HEK293 (cell line): ENCODE results near the gene CCDC43.
"Not testable (repeated sequence)": the region's sequence is repeated elsewhere in the genome, so short reads cannot be mapped to it uniquely, and the experiment has no call there.

ENCODE experiments used
- CTCF ChIA-PET: fragments of 350-600 bp; formaldehyde crosslinking; extraction: SDS; loops from one replicate; lab custom pipeline; 2021; ENCODE audit warnings: antibody characterized with exemption; lab: Yijun Ruan, JAX
- POLR2A ChIA-PET: fragments of 300-600 bp; formaldehyde crosslinking; extraction: SDS; loops from one replicate; lab custom pipeline; 2020; ENCODE audit warnings: antibody characterized with exemption, inconsistent platforms; lab: Yijun Ruan, JAX
- H3K27ac ChIP-seq: fragments of 200-500 bp; sonication (Bioruptor generic); 2 replicates; pipeline ENCODE4 v1.5.1; 2014; ENCODE audit warnings: low read depth, low read length, control low read depth, inconsistent platforms; ENCODE audit errors: extremely low read depth
- H3K36me3 ChIP-seq, 2 experiments: fragments of 200-500 bp in 1 of 2; sonication (Bioruptor generic) in 1 of 2; 1 replicate in 1 of 2; 2 replicates in 1 of 2; pipeline ENCODE4 v1.5.1; 2014 to 2017; ENCODE audit warnings: inconsistent platforms in 2 of 2, low read length in 2 of 2; ENCODE audit not compliant: control insufficient read depth in 2 of 2, insufficient read depth in 1 of 2
- H3K4me1 ChIP-seq: fragments of 200-500 bp; sonication (Bioruptor generic); 2 replicates; pipeline ENCODE4 v1.5.1; 2014; ENCODE audit warnings: mild to moderate bottlenecking, low read length, inconsistent platforms; ENCODE audit not compliant: control insufficient read depth, insufficient read depth
- H3K4me3 ChIP-seq: 2 replicates; pipeline ENCODE4 v1.5.1; 2011; ENCODE audit warnings: low read depth, mild to moderate bottlenecking, control low read depth, low read length, moderate library complexity
- H3K9me3 ChIP-seq: fragments of 200-500 bp; sonication (Bioruptor generic); 2 replicates; pipeline ENCODE4 v1.5.1; 2014; ENCODE audit warnings: low read depth, low read length, inconsistent platforms; ENCODE audit not compliant: control insufficient read depth, insufficient read depth
- EGR2 ChIP-seq: fragments of 450-650 bp; formaldehyde crosslinking; IDR thresholded peaks from 2 replicates; pipeline ENCODE4 v1.5.1; 2016; ENCODE audit warnings: low read depth, missing biosample characterization, missing genetic modification characterization
- FEZF1 ChIP-seq: fragments of 450-650 bp; formaldehyde crosslinking; IDR thresholded peaks from 2 replicates; pipeline ENCODE4 v1.5.1; 2016; ENCODE audit warnings: missing biosample characterization, missing genetic modification characterization
- GLIS1 ChIP-seq: fragments of 450-650 bp; formaldehyde crosslinking; IDR thresholded peaks from 2 replicates; pipeline ENCODE4 v1.5.1; 2016; ENCODE audit warnings: missing biosample characterization, missing genetic modification characterization
- KLF1 ChIP-seq: fragments of 450-650 bp; formaldehyde crosslinking; IDR thresholded peaks from 2 replicates; pipeline ENCODE4 v1.5.1; 2016; ENCODE audit warnings: missing biosample characterization, missing genetic modification characterization
- KLF17 ChIP-seq: fragments of 450-650 bp; formaldehyde crosslinking; IDR thresholded peaks from 2 replicates; pipeline ENCODE4 v1.5.1; 2016; ENCODE audit warnings: missing biosample characterization, missing genetic modification characterization
- PRDM6 ChIP-seq: fragments of 450-650 bp; formaldehyde crosslinking; IDR thresholded peaks from 2 replicates; pipeline ENCODE4 v1.5.1; 2017; ENCODE audit warnings: missing biosample characterization, missing genetic modification characterization
- SETDB1 ChIP-seq: IDR thresholded peaks from one replicate; pipeline ENCODE4 v1.6.1; 2017; ENCODE audit warnings: mild to moderate bottlenecking, low read length, moderate library complexity, mixed read lengths; ENCODE audit not compliant: insufficient read length
- SP3 ChIP-seq: fragments of 450-650 bp; formaldehyde crosslinking; IDR thresholded peaks from 2 replicates; pipeline ENCODE4 v1.5.1; 2016; ENCODE audit warnings: missing biosample characterization, missing genetic modification characterization
- TCF7L2 ChIP-seq: IDR thresholded peaks from 2 replicates; pipeline ENCODE4 v1.6.1; 2011; ENCODE audit warnings: low read depth, mild to moderate bottlenecking, inconsistent platforms, low read length, moderate library complexity, borderline replicate concordance
- WT1 ChIP-seq: fragments of 450-650 bp; formaldehyde crosslinking; IDR thresholded peaks from 2 replicates; pipeline ENCODE4 v1.5.1; 2016; ENCODE audit warnings: missing biosample characterization, missing genetic modification characterization
- YY1 ChIP-seq: fragments of 450-650 bp; formaldehyde crosslinking; IDR thresholded peaks from 2 replicates; pipeline ENCODE4 v1.5.1; 2018; ENCODE audit warnings: missing biosample characterization, missing genetic modification characterization
- ZBTB20 ChIP-seq: fragments of 450-650 bp; formaldehyde crosslinking; IDR thresholded peaks from 2 replicates; pipeline ENCODE4 v1.5.1; 2016; ENCODE audit warnings: missing biosample characterization, missing genetic modification characterization
- ZFHX2 ChIP-seq: fragments of 450-650 bp; formaldehyde crosslinking; conservative IDR thresholded peaks from 2 replicates; pipeline ENCODE4 v1.5.1; 2016; ENCODE audit warnings: missing biosample characterization, missing genetic modification characterization
- ZNF121 ChIP-seq: fragments of 450-650 bp; formaldehyde crosslinking; IDR thresholded peaks from 2 replicates; pipeline ENCODE4 v1.5.1; 2016; ENCODE audit warnings: missing biosample characterization, missing genetic modification characterization
- ZNF16 ChIP-seq: fragments of 450-650 bp; formaldehyde crosslinking; IDR thresholded peaks from 2 replicates; pipeline ENCODE4 v1.5.1; 2016; ENCODE audit warnings: low read depth, missing biosample characterization, missing genetic modification characterization
- ZNF274 ChIP-seq, 2 experiments: fragments of 200-500 bp in 1 of 2; fragments of 450-650 bp in 1 of 2; sonication (Bioruptor generic) in 1 of 2; formaldehyde crosslinking in 1 of 2; IDR thresholded peaks; 2 replicates each; pipeline versions ENCODE4 v1.5.1 to v1.6.1; 2014 to 2016; ENCODE audit warnings: borderline replicate concordance in 1 of 2, inconsistent platforms in 1 of 2, low read length in 1 of 2, missing biosample characterization in 1 of 2, missing genetic modification characterization in 1 of 2
- ZNF645 ChIP-seq: fragments of 450-650 bp; formaldehyde crosslinking; IDR thresholded peaks from 2 replicates; pipeline ENCODE4; 2016; ENCODE audit warnings: missing biosample characterization, missing genetic modification characterization
- ZNF670 ChIP-seq: fragments of 450-650 bp; formaldehyde crosslinking; IDR thresholded peaks from 2 replicates; pipeline ENCODE4 v1.5.1; 2016; ENCODE audit warnings: missing biosample characterization, missing genetic modification characterization, low read depth
- ZNF677 ChIP-seq: fragments of 450-650 bp; IDR thresholded peaks from 2 replicates; pipeline ENCODE4 v1.5.0; 2018; ENCODE audit warnings: missing biosample characterization, mild to moderate bottlenecking, missing genetic modification characterization, moderate library complexity
- ZNF830 ChIP-seq: fragments of 450-650 bp; IDR thresholded peaks from 2 replicates; pipeline ENCODE4 v1.5.0; 2018; ENCODE audit warnings: missing biosample characterization, missing genetic modification characterization, low read depth, mild to moderate bottlenecking, moderate library complexity

CCDC43 gene

GRCh38 chr17:44688675-44689476, 700 bp downstream of the CCDC43 start:
- ChIA-PET CTCF (interaction anchor here (0.6 to 1.5 kb wide), 7 partner anchors 17 to 243 kb away, joined by 3 to 16 read pairs (median 3); partner anchors contain the start of gene DBF4B), POLR2A (interaction anchor here (0.8 to 2.7 kb wide), 6 partner anchors 10 to 70 kb away, joined by 3 to 11 read pairs (median 4); partner anchors contain the start of genes ADAM11 and DBF4B)
- Histone ChIP-seq H3K27ac (peak overlapping the region; percentile 72), H3K4me3 (peak overlapping the region; percentile 86), H3K4me1 (peaks cover 2% of the 10 kb centered on the region; the same call in 1 of the 2 replicates), H3K9me3 (no peaks in the 10 kb centered on the region), H3K36me3 (peaks cover 22 to 24% of the 10 kb centered on the region in 2 experiments; a peak in 2 of 3 replicates)
- TF ChIP-seq WT1 (tag by site-specific recombination), result no peak
- no peak for TF ChIP-seq ZNF645 (tag by site-specific recombination)
- TF ChIP-seq GLIS1 (tag by site-specific recombination), result peak; percentile 44
- peak; percentile 24; the same call in 1 of the 2 replicates for TF ChIP-seq ZFHX2 (tag by site-specific recombination)
- no peak for TF ChIP-seq ZNF677 (tag by site-specific recombination)
- peak; percentile 70 for TF ChIP-seq FEZF1 (tag by site-specific recombination)
- no peak for TF ChIP-seq EGR2
- TF ChIP-seq ZNF274 (IDR thresholded peaks at IDR 0.05; ENCODE audit: low read length), result no peak
- no peak for TF ChIP-seq ZNF274 (tag by site-specific recombination; IDR thresholded peaks at IDR 0.05; ENCODE audit: borderline replicate concordance)
- TF ChIP-seq ZNF16, result no peak
- no peak for TF ChIP-seq SETDB1
- no peak for TF ChIP-seq ZBTB20

- H3K4me3 ChIP-seq, result no peak overlapping the region
- peaks cover 2% of the 10 kb centered on the region; the same call in 1 of the 2 replicates for H3K4me1 ChIP-seq
- no peak overlapping the region for H3K27ac ChIP-seq
- CTCF ChIA-PET, result interaction anchor here (1.2 to 1.5 kb wide), 5 partner anchors 16 to 212 kb away, joined by 3 to 16 read pairs (median 4); a partner anchor contains a TSS
- no peak for TF ChIP-seq ZBTB20
- peak; percentile 83 for TF ChIP-seq ZNF121 (tag by site-specific recombination)
- TF ChIP-seq, all 188 proteins: peak for 1
- Histone ChIP-seq H3K9me3 (no peaks in the 10 kb centered on the region), H3K36me3 (peaks cover 26 to 31% of the 10 kb centered on the region in 2 experiments; a peak in 2 of 3 replicates)
- POLR2A ChIA-PET, result interaction anchor here (1.1 to 2.7 kb wide), 3 partner anchors 13 to 71 kb away, joined by 4 to 10 read pairs (median 5); partner anchors contain the start of genes ADAM11 and DBF4B
These were observed 1.4 kb downstream of the CCDC43 start for GRCh38 chr17:44688200-44688599.

- peaks cover 30 to 36% of the 10 kb centered on the region in 2 experiments for H3K36me3 ChIP-seq
- ChIA-PET POLR2A (interaction anchor here (2.7 kb wide), 1 partner anchor 21 kb away, joined by 10 read pairs; the partner anchor contains the start of gene DBF4B), CTCF (interaction anchor here (0.6 to 1.3 kb wide), 3 partner anchors 15 to 288 kb away, joined by 3 to 4 read pairs (median 3); no protein-coding TSS in a partner anchor)
- peaks cover 2% of the 10 kb centered on the region; the same call in 1 of the 2 replicates for H3K4me1 ChIP-seq
- H3K4me3 ChIP-seq, result no peak overlapping the region
- H3K27ac ChIP-seq, result no peak overlapping the region
- no peak for TF ChIP-seq KLF17
- TF ChIP-seq ZNF830 (tag by site-specific recombination), result no peak
- no peak for TF ChIP-seq YY1 (tag by site-specific recombination)
- TF ChIP-seq SP3, result no peak
- no peak for TF ChIP-seq PRDM6 (tag by site-specific recombination)
- no peak for TF ChIP-seq ZNF670 (tag by site-specific recombination)
- TF ChIP-seq TCF7L2, result no peak
- TF ChIP-seq KLF1 (tag by site-specific recombination), result no peak
- no peaks in the 10 kb centered on the region for H3K9me3 ChIP-seq
These were observed 1.8 kb downstream of the CCDC43 start for GRCh38 chr17:44687756-44688155.

- H3K4me1 ChIP-seq, POLR2A ChIA-PET, H3K27ac ChIP-seq, H3K4me3 ChIP-seq, H3K9me3 ChIP-seq: not testable (repeated sequence)
- CTCF ChIA-PET, result interaction anchor here (0.6 to 4.6 kb wide), 6 partner anchors 11 to 683 kb away, joined by 3 to 32 read pairs (median 3); no protein-coding TSS in a partner anchor
- H3K36me3 ChIP-seq, result peaks cover 64 to 72% of the 10 kb centered on the region in 2 experiments
These were observed 6.3 kb downstream of the CCDC43 start for GRCh38 chr17:44683303-44683702.
